ENCODE measurements around the gene MAN1C1.

DNA sequence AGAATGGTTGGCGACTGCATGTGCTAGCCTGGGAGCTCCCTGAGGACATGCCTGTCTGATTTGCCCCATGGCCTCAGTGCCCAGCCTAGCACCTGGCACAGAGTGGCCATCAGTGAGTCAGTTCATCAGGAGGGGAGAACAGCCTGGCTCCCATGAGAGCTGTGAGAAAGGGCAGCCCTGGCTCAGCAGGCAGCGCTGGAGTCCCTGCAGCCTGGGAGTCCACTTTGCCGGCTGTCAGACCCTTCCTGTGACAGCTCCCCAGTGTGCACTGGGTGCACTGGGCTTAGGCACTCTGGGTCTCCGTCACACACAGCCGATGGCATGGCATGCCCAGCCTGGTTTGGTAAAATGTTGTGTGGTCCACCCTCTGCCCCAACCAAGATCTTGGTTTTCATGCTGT lies 44.5 kb upstream of the MAN1C1 start:
- TF ChIP-seq CTCF (conservative IDR thresholded peaks at IDR 0.05) (no peak), ZFX (IDR thresholded peaks at IDR 0.05) (no peak)

Data from C4-2B (cell line).